ENCODE measurements around the gene ANKS1B.
A peak's percentile ranks its signal among the peaks of the same experiment; 100 is the strongest.

The ANKS1B gene

GRCh38 chr12:98807187-98807586 is 1177.5 kb downstream of the ANKS1B start:
- H3K4me3 ChIP-seq (ENCODE audit: control insufficient read depth, low read depth, low read length), result no peak overlapping the region
- DNase-seq (ENCODE audit: low read depth), result no peak
- TF ChIP-seq CTCF (conservative IDR thresholded peaks at IDR 0.05; ENCODE audit: control insufficient read depth, insufficient read depth, low read depth, low read length), result no peak

GRCh38 chr12:98803468-98804209 is 1181.1 kb downstream of the ANKS1B start:
- no peak for TF ChIP-seq CTCF (conservative IDR thresholded peaks at IDR 0.05; ENCODE audit: control insufficient read depth, insufficient read depth, low read depth, low read length)
- peak; percentile 14 for DNase-seq (ENCODE audit: low read depth)
- H3K4me3 ChIP-seq (ENCODE audit: control insufficient read depth, low read depth, low read length), result no peak overlapping the region

- TF ChIP-seq CTCF (conservative IDR thresholded peaks at IDR 0.05; ENCODE audit: control insufficient read depth, insufficient read depth, low read depth, low read length), result no peak
- no peak for DNase-seq (ENCODE audit: low read depth)
- no peak overlapping the region for H3K4me3 ChIP-seq (ENCODE audit: control insufficient read depth, low read depth, low read length)
Observed at GRCh38 chr12:98799822-98800221, 1184.9 kb downstream of the ANKS1B start.

- no peak for TF ChIP-seq CTCF (conservative IDR thresholded peaks at IDR 0.05; ENCODE audit: control insufficient read depth, insufficient read depth, low read depth, low read length)
- H3K4me3 ChIP-seq (ENCODE audit: control insufficient read depth, low read depth, low read length), result no peak overlapping the region
- no peak for DNase-seq (ENCODE audit: low read depth)
Observed at GRCh38 chr12:98799146-98799810, 1185.5 kb downstream of the ANKS1B start.

- no peak overlapping the region for H3K4me3 ChIP-seq (ENCODE audit: control insufficient read depth, low read depth, low read length)
- no peak for DNase-seq (ENCODE audit: low read depth)
- no peak for TF ChIP-seq CTCF (conservative IDR thresholded peaks at IDR 0.05; ENCODE audit: control insufficient read depth, insufficient read depth, low read depth, low read length)
Observed at GRCh38 chr12:98797200-98797599, 1187.5 kb downstream of the ANKS1B start.

GRCh38 chr12:98796745-98797144 is 1188.0 kb downstream of the ANKS1B start:
- TF ChIP-seq CTCF (conservative IDR thresholded peaks at IDR 0.05; ENCODE audit: control insufficient read depth, insufficient read depth, low read depth, low read length), result no peak
- DNase-seq (ENCODE audit: low read depth), result no peak
- no peak overlapping the region for H3K4me3 ChIP-seq (ENCODE audit: control insufficient read depth, low read depth, low read length)

Data from fibroblast of mammary gland (primary cell).